ENCODE measurements around the gene PEX1.
"Not testable (repeated sequence)": the region's sequence is repeated elsewhere in the genome, so short reads cannot be mapped to it uniquely, and the experiment has no call there.

GRCh38 chr7:92543542-92543941, 15.2 kb upstream of the PEX1 start:
- TF ChIP-seq KAT2B (IDR thresholded peaks at IDR 0.05; ENCODE audit: borderline replicate concordance, low read depth, low read length); ZBTB2 (CRISPR knock-in tag; IDR thresholded peaks at IDR 0.05; ENCODE audit: low read depth); FOXA1 (IDR thresholded peaks at IDR 0.05); FOXA1 (CRISPR knock-in tag; IDR thresholded peaks at IDR 0.05); ETS1 (CRISPR knock-in tag; IDR thresholded peaks at IDR 0.05); SRSF1 (optimal IDR thresholded peaks at IDR 0.05; ENCODE audit: low read depth, low read length): not testable (repeated sequence)
